ENCODE data around the gene TCEAL2. TPM values are rescaled to one million over a fixed set of nuclear protein-coding genes. Genes with fewer than 3 reads are reported as not detected.

The TCEAL2 gene
- total RNA-seq = 0.17 TPM in 1 of 2 replicates, not detected in the other

GRCh38 chrX:102125436-102125835, at the start of gene TCEAL2:
Gene TCEAL2, plus strand, starts transcription at chrX:102125679. Its CDS starts 1,152 bp downstream, at chrX:102126831.

GRCh38 chrX:102142274-102142673, 16.8 kb downstream of the TCEAL2 start, which contains the start of gene TCEAL6:
Gene TCEAL6, minus strand, starts transcription at chrX:102142481.

GRCh38 chrX:102155806-102156179, 30.3 kb downstream of the TCEAL2 start, which contains the start of gene BEX5:
Gene BEX5, minus strand, starts transcription at chrX:102155977. Its CDS starts 1,712 bp downstream, at chrX:102154265.

Other genes with a start within 250 kb of the TCEAL2 start
- gene ZMAT1, start 193.7 kb upstream of the TCEAL2 start, total RNA-seq = 0.17 and 0.44 TPM in 2 replicates
- not detected in 2 replicates for gene TCEAL6, start 16.8 kb downstream of the TCEAL2 start, total RNA-seq
- gene BEX5, start 30.3 kb downstream of the TCEAL2 start, total RNA-seq = not detected in 2 replicates
- gene TCP11X1, start 89.6 kb downstream of the TCEAL2 start, total RNA-seq = not detected in 2 replicates
- not detected in 2 replicates for gene NXF2, start 121.5 kb downstream of the TCEAL2 start, total RNA-seq